Kidney glomerular epithelial cell (primary cell): ENCODE results near the gene MLLT3.

Source experiments
- DNase-seq: peaks from one replicate; lab custom pipeline; 2025; lab: John Stamatoyannopoulos, UW

Gene MLLT3

DNA sequence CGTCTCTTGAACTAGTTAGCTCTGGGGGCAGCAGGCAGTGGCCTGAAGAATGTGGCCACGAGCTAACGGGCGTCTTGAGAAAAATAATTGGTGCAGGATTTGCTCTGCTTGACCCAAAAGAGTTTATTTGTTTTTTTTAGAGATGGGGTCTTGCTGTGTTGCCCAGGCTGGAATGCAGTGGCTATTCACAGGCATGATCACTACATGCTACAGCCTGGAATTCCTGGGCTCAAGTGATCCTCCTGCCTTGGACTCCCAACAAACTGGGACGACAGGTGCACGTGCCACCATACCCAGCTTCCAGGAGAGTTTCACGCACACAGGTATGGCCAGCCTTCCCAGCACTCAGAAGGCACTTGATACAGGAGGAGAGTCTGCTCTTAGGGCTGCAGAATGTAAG, 203.8 kb downstream of the MLLT3 start:
- no peak for DNase-seq

DNA sequence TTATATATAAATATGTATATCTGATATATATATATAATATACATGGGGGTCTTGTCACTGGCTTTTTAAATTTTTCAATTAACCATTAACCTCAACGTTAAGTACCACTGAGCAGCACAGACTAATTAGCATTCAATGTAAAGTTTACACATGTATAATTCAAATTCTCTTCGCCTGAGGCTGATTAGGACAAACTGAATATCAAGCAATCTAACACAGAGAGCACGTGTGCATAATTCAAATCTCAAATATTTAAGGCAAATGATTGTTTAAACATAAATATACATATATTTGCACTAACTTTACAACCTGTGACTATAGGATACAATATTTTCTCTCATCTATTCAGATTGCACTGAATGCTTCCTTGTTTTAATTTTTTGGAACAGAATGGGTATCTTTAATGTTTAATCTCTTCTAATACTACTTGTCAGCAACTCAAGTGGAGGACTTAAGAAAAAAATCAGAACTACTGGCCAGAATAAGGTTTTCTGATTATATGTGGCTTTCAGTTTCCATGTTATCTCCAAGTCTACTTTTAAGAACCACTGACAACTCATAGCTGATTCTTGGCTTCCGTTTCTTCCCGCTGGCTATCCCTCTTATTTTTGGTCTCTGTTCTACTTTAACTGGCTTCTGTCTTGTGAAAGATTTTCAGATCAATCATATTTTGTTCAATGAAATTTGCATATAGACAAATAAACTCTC, 204.8 kb downstream of the MLLT3 start:
- DNase-seq, result no peak

DNA sequence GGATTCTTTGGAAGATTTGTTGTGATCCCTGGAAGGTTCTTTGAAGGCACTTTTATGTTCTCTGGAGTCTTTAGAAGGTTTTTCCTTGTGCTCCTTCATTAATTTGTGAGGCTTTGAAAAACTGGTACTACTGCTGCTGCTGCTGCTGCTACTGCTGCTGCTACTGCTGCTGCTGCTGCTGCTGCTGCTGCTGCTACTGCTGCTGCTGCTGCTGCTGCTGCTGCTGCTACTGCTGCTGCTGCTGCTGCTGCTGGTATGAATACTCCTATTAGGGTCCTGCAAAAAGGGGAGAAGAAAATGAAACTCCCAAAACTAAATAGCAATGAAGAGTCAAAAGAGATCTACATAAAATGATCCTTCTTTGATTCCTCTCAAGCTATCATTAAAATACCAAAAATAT, 208.1 kb downstream of the MLLT3 start:
- DNase-seq, result no peak

- no peak for DNase-seq
Observed at GRCh38 chr9:20409321-20410092, 212.8 kb downstream of the MLLT3 start.

- DNase-seq, result no peak
Observed at GRCh38 chr9:20408513-20408912, 213.8 kb downstream of the MLLT3 start.

DNA sequence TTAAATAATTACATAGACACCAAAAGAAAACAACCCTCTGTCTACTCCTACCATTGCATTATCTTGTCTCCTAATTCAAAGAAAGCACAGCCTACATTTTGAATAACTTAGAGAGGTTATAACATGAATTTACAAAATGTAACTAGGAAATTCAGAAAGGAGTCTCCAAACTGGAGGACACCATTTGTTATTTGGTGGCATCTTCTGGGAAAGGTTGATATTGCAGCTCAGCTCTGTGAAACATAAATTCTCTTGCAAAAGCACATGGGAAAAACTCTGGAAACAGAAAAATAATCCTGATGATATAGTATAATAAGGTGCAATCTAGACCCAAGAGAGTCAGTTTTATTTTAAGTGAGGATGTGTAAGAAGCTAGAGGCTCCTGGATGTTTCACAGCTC, 215.3 kb downstream of the MLLT3 start:
- no peak for DNase-seq

GRCh38 chr9:20406344-20406743, 216.0 kb downstream of the MLLT3 start:
- no peak for DNase-seq

GRCh38 chr9:20405616-20406015, 216.7 kb downstream of the MLLT3 start:
- no peak for DNase-seq

GRCh38 chr9:20405078-20405477, 217.2 kb downstream of the MLLT3 start:
- no peak for DNase-seq

DNA sequence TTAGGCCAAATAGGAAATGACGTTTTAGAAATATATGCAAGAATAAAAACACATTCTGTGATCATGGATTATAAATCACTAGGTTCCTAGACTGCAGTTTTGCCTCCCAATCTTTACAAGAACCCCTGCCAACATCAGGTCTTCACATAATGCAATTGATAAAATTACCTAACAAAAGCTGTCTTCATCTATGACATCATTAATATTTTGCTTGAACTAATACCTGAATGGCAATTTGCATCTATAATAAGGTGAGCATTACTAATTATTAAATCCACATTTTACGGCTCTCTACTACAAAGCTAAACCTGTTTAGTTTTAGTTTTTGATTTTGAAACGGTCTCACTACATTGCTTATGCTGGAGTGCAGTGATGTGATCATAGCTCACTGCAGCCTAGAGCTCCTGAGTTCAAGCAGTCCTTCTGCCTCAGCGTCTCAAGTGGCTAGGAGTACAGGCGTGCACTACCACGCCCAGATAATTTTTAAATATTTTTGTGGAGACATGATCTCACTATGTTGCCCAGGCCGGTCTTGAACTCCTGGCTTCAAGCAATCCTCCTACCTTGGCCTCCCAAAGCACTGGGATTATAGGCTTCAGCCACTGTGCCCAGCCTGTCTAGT, 218.0 kb downstream of the MLLT3 start:
- DNase-seq, result no peak

DNA sequence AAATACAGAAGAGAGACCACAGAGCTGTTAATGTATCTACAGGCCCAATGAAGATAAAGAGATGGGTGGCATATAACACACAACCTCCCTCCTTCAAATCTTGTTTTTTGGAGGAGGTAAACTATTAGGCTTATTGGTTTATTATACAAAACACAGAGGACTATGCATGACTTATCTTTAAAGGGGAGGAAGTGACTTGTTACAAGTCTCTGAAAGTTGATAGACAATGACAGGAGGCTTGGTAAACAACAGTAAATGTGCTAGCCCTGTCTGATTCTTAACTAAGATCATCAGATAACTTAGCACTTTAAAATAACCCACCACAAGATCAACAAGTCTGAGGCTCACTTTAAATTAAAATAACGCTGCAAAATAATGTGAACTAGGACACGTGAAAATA, 219.0 kb downstream of the MLLT3 start:
- no peak for DNase-seq

- no peak for DNase-seq
Observed at GRCh38 chr9:20402273-20402875, 219.9 kb downstream of the MLLT3 start.

GRCh38 chr9:20398536-20399338, 223.6 kb downstream of the MLLT3 start:
- no peak for DNase-seq

GRCh38 chr9:20397348-20397747, 225.0 kb downstream of the MLLT3 start:
- DNase-seq, result no peak

GRCh38 chr9:20396509-20396908, 225.8 kb downstream of the MLLT3 start:
- DNase-seq, result no peak

GRCh38 chr9:20395651-20396050, 226.6 kb downstream of the MLLT3 start:
- DNase-seq, result no peak

DNA sequence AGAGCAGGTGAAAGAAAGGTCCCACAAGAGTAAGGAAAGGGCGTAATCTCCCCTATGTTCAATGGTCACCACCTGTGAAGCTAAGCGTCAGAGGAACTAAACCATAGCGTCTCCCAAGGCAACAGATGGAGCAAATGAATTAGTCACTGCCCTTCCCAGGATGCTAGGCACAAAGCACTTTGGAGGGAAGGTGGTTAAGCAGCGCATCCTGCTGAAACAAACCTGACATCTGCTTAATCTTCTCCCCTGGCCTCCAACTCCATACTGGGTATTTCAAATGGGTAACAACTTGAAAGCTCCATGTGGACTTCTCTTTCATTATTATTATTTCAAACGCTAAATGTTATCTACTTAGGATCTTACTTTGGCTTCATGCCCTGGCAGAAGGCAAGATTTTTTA, 227.3 kb downstream of the MLLT3 start:
- DNase-seq, result no peak

DNA sequence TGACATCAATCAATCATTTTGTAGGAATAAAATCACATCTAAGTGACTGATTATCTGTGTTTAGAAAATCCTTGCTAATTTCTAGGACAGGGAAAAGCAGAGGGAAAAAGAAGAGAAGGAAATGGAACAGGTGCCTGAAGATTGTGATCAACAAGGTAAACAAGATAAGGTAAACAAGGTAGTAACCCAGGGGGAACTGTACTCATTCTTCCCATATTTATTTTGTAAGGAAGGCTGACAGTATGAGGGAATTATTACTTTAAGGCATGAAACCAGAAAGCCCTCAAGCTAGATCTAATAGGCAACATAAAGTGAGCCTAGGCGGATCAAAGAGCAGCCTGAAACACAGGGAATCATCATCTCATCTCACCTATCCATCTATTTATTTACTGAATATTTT, 231.1 kb downstream of the MLLT3 start:
- DNase-seq, result no peak

DNA sequence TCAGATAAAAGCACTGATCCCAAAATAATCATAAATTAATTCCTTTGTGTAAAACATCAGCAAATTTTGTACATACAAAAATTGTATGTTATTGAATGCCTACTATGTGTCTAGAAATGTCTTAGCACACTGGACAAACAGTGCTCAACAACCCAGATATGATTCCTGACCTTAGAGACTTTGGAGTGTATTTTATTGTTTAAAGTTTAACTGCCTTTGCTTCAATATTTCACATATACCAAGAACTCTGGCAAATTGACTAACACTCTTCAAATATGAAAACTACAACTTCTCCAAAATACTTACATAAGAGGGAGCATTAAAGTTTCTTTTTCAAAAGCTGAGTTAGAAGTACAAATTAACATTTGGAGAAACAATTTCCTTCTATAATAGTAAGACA, 231.9 kb downstream of the MLLT3 start:
- DNase-seq, result no peak

- DNase-seq, result no peak
Observed at GRCh38 chr9:20387062-20387461, 235.2 kb downstream of the MLLT3 start.

DNA sequence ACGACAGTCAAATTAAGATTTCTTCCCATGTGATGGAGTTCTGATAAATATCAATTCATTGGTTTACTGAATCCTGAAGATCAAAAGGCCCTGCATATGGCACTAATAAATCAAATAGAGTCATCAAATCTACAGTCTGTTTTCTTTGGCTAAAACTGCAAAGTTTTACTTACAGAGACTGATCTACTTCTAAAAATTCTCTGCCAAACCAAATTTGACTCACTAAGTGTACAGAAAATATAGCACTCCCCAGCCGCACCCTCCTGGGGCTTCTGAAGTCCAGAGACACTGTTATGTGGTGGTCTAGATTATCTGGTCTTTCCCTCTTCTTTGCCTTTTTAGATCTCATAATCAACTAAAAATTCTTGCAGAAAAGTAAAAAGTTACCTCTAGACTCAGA, 237.7 kb downstream of the MLLT3 start:
- no peak for DNase-seq

GRCh38 chr9:20382460-20383071, 239.7 kb downstream of the MLLT3 start:
- no peak for DNase-seq
